ENCODE data around the gene FANCL.

GRCh38 chr2:58235170-58235569 is 6.0 kb downstream of the FANCL start:
- TF ChIP-seq CTCF (IDR thresholded peaks at IDR 0.05) (no peak), POLR2A (IDR thresholded peaks at IDR 0.05) (no peak)
